Occipital lobe (tissue), 2 donors: ENCODE data around the gene GOLGB1. TPM values are rescaled to one million over a fixed set of nuclear protein-coding genes. Genes with fewer than 3 reads are reported as not detected.

Source experiments
- DNase-seq: peaks from one replicate; lab custom pipeline; 2025; lab: John Stamatoyannopoulos, UW
- total RNA-seq: library from RNA; depleted of rRNA; stranded (reverse); fragments of >200 nt; gene quantifications from one replicate; pipeline ENCODE4 v1.2.3, GENCODE V29; 2014

GOLGB1 gene
- total RNA-seq, 1 donor from 2014 or later, result 47.1 TPM

DNA sequence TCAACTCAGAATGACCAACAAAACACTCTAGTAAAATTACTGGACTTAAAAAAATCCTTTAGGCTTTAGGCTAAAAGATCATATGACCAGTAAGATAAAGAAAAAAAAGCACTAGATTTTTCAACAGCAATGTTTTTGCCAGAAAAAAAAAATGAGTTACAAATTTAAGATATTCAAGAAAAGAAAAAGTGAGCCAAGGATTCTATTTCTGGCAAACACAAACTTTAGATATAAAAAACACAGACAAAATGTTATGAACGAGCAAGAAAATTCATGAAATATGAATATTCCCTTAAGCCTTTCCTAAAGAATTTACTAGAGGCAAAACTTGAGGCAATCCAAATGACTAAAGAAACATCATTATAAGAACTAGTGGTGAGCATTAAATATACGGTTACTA is 8.6 kb downstream of the GOLGB1 start:
- no peak for DNase-seq

DNA sequence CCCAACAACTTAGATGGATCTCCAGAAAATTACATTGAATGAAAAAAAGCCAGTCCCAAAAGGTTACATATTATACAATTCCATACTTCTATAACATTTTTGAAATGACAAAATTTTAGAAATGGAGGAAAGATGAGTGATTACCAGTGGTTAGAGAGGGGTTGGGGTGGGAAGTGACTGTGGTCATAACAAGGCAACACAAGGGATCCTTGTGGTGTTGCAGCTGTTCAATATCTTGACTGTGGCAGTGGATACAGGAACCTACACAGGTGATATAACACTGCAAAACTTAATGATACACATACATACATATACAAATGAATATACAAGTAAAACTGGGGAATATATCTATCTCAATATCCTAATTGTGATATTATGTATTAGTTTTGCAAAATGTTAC is 9.6 kb downstream of the GOLGB1 start:
- DNase-seq, result no peak

DNA sequence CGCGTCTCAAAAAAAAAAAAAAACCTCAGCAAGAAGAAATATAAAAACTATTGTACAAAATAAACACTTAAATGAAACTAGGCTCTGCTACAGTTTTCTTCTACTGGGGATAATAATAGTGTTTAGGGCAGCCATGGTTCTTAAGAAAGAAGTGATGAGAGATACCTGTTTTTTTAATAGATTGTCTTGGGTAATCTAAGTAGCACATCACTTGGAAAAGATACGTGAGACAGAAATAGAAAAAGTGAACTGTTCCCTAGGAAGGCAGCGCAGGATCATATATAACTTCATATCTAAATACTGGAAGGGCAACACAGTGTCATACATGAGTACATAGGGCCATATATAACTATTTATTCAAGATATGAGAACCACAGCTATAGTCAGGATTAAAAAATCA is 11.9 kb downstream of the GOLGB1 start:
- DNase-seq, result no peak

DNA sequence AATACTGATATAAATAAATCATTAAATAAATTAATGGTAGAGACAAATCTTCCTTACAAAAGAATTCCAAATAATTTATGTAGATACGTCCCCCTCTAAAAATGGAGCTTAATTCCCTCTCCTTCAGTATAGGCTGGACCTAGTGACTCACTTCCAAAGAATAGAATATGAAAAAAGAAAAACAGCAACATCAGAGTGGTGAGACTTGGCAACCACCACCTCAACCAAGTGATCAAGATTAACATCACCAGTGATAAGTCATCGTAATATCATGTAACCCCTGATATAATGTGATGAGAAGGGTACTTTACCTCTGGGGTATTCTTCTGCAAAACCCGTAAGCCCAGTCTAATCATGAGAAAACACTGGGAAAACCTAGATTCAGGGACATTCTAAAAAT is 13.4 kb downstream of the GOLGB1 start:
- DNase-seq, result no peak

DNA sequence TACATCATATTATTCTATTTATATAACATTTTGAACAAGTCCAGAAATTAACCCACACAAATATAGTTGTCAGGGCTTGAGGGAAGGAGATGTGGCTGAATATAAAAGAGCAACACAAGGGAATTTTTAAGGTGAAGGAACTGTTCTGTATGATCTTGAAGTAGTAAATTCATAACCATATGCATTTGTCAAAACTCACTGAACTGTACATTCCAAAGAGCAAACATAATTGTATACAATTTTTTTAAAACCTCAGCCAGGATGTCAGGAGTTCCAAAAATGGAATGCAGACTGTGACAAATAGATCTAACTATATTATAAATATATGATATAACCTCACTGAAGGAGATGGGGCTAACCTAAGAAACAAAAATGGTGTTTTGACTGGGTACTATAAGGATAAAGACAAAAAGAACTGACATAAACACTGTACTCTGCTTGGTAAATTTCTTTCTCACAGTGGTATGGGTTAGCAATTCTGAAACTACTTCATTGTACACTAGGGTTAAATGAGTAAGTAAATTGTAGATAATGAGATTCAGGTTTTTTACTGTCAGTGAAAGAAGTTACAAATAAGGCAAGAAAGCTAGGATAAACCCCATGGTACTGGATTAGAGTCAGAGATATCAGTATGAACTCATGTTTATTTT is 14.4 kb downstream of the GOLGB1 start:
- no peak for DNase-seq

DNA sequence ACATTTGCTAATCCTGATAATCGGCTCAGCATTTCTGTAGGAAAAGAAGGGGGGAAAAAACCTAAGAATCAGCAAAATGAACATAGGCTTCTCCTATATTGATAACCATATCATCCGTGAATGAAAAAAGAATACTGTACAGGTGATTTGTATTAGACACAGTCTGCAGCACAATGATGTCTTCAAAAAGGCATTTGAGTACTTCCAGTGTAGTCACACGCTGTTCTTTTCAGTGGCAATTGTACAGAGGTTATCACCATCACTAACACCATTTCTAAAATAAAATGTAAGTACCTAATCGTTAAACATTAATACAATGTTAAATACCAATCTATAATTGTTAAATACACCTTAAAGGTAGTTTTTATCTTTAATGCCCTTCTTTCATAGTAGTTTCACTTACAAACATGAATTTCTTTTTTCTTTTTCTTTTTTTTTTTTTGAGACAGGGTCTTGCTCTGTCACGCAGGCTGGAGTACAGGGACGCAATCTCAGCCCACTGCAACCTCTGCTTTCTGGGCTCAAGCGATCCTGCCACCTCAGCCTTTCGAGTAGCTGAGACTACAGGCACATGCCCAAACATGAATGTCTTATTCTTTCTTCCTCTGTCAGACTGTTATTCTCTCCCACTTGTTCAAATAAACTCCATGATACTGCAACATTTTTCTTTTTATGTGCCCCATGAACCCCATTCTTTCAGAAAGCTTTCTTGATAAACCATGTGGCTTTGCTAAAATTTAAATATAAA is 18.4 kb downstream of the GOLGB1 start:
- no peak for DNase-seq

DNA sequence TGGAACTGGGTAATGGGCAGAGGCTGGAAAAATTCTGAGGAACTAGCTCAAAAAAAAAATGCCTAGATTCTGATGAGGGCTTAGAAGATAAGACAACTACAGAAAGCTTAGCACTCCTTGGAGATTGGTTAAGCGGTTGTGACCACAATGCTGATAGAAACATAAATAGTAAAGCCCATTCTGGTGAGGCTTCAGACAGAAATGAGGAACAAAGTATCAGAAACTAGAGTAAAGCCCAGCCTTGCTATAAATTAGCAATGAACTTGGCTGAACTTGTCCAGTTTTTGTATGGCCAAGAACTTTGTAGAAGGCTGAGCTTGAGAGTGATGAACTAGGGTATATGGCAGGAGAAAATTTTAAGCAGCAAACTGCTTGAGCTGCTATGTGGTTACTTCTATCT is 25.4 kb downstream of the GOLGB1 start:
- DNase-seq, result no peak

DNA sequence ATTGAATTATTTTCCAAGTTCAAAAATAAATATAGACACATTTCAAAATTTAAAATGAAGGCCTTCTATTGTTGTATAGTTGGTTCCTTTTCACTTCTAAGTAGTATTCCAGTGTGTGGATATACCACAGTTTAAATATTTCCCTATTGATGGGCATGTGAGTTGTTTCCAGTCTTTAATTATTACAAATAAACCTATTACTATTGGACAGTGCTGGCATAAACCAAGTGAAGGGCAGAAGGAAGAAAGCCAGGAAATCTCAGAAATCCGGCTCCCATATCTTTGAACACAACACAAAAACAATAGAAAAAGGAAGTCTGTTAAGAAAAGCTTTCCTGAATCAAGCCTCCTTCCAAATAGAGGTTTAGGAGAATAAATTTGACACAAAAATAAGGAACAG is 26.1 kb downstream of the GOLGB1 start:
- DNase-seq, result no peak

DNA sequence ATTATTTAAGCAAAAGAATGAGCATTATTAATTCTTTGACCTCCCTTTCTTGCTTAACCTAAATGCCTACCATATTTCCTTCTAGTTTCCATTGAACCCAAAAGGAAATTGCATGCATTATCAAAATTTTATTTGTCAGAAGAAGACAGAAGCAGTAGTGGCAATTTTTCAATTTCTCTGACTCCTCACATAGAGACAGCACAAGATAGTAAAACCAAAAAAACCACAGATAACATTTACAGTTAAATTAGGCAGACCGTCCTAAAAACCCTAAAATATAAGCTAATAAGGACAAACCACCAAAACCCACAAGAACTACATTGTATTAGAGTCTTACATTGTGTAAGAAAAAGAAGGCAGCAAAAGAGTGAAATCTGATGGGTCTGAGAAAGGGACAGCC is 27.1 kb downstream of the GOLGB1 start:
- no peak for DNase-seq

DNA sequence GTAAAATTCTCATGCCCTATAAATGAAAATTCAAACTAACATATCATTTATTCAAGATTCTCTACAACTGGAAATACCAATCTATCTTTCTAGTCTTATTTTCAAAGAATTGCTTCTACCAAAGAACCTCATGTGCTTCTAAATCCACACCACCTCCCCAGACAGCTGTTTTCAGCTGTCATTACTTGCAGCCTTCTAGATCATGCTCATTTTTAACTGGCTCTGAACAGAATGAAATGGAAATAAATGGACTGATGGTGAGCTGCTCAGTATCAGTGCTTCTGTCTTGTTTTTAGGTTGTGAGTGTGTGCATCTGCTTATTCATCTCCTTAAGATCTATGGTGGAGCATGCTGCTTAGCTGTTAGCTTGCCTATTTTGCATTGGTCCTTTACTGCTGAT is 29.4 kb downstream of the GOLGB1 start:
- no peak for DNase-seq

DNA sequence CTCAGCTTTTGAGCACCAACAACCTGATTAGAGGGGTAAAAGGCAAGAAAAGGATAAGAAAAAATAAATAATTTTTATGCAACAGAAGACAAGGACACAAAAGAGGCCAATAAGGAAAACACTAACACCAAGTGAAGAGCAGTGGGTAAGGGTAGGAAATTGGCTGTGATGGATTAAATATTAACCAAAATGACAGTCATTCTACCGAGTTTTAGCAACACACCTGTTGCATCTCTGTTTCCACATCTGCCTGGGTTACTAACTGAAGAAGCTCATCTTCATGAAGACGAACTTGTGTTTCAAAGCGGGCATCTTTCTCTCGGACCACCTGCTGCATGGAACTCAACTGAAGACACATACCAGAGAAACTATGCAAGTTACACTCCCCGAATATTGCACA is 30.1 kb downstream of the GOLGB1 start:
- no peak for DNase-seq

DNA sequence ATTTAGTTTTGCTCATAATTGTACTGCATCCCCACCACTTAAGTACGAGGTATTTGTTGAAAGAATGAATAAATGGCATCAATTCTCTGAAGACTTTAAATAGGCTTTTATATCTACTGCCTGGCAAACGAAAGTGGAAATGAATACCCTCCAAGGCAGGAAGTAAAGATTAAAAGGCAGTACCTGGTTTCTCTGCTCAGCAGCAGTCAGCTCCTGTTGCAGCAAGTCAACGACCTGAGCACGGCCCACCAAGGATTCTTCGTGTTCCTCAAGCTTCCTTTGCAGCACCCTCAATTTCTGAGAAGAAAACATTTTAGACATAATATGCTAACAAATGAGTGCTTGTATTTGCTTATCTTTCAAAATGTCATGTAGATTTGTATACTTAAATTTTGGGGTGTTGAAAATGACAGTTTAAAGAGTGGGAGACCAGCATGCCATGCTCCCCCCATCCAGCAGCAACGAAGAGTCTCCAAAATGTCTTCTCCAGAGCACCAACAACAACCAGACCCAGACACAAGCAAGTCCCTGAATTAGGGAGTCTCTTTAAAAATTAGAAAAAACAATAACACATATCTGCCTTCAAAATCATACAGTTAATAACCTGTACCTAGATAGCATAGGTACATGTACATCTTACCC is 31.2 kb downstream of the GOLGB1 start:
- DNase-seq, result no peak

DNA sequence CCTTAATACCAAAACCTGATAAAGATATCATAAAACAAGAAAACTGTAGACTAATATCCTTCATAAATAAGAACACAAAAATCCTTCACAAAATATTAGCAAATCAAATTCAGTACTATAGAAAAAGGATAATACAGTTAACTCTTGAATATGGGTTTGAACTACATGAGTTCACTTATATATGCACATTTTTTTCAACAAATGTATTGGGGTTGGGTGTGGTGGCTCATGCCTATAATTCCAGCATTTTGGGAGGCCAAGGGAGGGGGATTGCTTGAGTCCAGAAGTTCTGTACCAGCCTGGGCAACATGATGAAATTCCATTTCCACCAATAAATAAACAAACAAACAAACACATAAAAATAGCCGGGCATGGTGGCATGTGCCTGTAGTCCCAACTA is 39.2 kb downstream of the GOLGB1 start:
- no peak for DNase-seq

DNA sequence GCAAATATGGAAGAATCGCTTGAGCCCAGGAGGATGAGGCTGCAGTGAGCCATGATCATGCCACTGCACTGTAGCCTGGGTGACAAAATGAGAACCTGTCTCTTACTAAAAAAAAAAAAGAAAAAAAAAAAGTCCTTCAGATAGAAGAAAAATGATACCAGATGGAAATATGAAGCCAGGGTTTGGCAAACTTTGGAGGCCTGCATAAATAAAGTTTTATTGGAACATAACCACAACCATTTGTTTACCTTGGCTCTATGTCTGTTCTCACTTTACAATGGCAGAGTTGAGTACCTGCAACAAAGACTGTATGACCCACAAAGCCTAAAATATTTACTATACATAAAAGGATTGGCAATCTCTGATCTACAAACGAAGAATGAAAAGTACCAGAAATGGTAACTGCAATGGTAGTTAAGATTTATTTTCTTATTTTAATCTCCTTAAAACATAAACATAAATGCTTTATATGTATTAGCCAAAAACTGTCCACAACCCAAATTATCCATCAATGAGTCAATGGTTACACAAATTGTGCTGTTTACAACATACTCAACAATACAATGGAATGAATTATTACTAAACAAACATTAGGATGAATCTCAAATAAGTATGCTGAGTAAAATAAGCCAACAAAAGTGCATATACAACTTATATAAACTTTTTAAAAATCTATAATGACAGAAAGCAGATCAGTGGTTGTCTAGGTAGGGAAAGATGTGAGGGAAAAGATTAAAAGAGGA is 41.8 kb downstream of the GOLGB1 start:
- no peak for DNase-seq

DNA sequence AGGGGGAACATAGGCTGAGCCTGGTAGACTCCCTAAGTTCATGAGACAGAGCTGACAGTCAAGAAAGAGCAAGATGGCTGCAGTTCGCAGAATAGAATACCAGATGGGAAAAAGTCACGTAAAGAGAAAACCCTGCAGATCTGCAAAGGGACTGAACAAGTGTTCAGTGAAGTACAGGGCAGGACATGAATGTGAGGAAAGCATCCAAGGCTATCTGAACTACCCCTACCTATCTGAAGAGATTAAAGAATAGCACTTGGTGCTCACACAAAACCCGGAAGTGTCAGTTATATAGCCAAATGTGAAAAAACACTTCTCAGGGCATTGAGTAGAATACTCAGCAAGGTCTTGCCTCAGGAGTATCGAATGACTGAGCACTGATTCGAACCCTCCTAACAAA is 44.0 kb downstream of the GOLGB1 start:
- DNase-seq, result no peak

DNA sequence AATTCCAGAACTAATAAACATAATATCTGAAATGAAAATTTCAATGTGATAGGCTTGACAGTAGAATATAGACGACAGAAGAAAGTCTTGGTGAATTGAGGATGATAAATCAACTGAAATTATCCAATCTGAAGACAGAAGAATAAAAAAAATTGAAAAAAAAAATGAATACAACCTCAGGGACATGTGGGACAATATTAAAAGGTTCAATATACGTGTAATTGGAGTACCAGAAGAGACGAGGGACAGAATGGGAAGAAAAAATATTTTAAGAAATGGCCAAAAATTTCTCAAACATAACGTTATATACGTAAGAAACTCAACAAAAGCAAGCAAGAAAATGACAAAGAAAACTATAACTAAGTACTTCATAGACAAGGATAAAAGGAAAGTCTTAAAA is 45.6 kb downstream of the GOLGB1 start:
- DNase-seq, result no peak

DNA sequence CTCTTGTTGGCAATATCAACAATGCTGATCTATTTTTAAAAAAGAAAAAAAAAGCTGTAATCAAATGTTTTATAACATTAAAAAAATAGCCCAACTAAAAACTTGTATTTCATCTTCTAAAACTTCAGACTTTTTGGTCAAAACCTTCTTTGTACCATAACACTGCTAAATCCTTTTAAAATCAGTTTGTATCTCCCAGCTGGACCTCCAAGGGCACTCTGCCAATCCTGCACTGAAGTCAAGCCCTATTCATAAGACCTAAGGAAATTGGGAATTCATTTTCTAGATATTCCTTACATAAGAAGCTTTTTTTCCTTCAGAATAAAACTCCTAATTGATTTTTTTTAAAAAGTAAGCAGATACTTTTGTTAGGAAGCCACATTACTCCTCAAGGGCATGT is 50.6 kb downstream of the GOLGB1 start:
- no peak for DNase-seq

DNA sequence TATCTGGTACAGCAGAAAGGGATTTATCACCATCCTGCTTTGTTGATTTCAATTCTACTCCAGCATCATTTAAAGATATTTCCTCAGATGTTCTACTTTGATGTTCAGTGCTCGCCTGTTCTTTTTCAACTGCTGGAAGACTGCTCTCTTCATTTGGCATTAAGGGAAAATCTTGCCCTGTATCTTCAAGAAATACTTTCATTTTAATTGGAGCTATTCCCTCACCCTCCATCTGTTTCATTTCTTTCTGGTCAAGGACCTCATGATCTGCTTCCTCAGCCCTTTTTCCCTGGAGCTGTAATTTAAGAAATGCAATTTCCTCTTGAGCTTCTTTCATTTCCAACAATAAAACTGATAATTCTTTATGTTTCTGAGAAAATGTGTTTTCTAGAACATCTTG is 51.1 kb downstream of the GOLGB1 start:
- no peak for DNase-seq

DNA sequence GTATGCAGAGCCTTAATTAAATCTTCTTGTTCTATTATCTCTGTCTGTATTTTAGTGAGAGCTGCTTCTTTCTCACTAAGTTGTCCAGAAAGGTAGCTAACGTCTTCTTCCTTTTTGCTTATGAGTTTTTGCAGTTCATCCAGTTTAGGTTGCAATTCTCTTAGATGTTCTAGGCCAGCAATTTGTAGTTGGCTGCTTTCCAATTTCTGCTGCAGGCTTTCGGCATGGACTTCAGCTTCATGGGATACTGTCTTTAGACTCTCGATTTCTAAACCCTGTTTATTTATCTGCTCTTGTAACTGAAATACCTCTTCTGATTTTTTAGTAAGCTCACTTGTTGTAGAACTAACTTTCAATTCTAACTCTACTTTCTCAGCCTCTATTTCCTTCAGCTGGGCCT is 53.4 kb downstream of the GOLGB1 start:
- DNase-seq, result no peak

DNA sequence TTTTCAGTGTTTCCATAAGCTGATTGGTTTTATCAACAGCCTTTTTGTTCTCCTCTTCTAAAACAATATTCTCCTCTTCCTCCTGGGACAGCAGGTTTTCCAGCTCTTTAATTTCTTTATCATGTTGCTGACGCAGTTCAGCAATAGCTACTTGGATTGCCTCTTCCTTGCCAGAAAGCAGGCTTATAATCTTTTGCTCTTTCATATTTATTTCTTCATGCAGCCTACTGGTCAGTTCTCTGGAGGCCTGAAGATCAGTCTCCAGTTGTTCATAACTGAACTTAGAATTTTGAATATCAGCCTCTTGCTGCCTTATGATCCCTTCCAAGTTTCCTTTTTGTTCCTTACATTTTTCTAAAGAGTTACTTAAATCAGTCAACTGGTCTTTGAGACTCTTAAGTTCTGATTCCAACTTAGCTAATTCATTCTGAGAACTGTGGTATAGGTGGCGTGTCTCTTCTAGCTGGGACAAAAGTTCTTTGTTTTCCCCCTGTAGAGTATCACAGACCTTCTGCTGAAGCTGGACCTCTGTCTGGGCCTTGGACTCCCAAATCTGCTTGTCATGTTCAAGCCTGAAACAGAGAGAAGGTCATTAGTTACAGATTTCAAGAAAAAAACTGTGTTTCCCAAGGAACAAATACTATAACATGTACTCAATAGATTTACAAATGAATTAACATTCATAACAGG is 57.4 kb downstream of the GOLGB1 start:
- no peak for DNase-seq

DNA sequence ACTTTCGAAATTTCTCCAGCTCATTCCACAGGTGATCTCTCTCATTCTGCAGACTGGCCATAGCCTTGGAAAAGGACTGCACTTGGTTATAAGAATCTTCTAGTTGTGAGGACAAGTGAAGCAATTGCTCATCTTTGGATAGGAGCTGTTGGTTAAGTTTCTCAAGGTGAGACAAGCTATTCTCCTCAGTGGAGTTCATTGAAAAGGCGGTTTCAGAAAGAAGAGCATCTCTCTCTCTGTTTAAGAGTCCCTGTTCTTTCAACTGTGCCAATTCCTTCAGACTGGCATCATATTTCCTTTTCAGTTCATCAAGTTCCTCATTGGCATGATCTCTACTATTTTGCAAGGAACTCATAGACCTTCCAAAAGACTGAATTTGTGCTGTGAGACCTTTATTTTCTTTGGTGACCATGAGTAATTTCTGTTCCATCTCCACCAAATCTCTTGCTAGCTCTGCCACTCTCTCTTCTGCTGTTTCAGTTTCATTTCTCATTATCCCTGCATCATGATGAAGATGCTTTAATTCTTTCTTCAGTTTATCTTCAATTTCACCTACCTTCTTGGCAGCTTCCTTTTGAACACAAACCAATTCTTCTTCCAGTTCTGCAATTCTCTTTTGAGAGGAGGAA is 58.6 kb downstream of the GOLGB1 start:
- no peak for DNase-seq
